HCT116 (cell line): ENCODE results near the gene CDC42EP1. TPM values are rescaled to one million over a fixed set of nuclear protein-coding genes. Genes with fewer than 3 reads are reported as not detected.

Experiments
- ATAC-seq: fragments of 200-7000 bp; cut with Tn5 transposase; 2 replicates; pipeline ENCODE4 v1.9.1; 2020; ENCODE audit warnings: mild to moderate bottlenecking, moderate library complexity
- BruUV-seq: library from RNA; stranded (reverse); fragments of 400-500 nt; replicated peaks from 2 replicates; lab custom pipeline; 2021; lab: Mats Ljungman, UMichigan
- CTCF ChIA-PET: fragments of 300-600 bp; sonication (Branson Sonifier 250); formaldehyde crosslinking; loops from one replicate; lab custom pipeline; 2021; ENCODE audit warnings: antibody characterized with exemption; lab: Charles Lee
- POLR2A ChIA-PET: fragments of 300-600, 350-600 bp; sonication (Branson Sonifier 250); formaldehyde crosslinking; loops from one replicate; lab custom pipeline; 2021; ENCODE audit warnings: antibody characterized with exemption; lab: Charles Lee
- RAD21 ChIA-PET, 2 experiments: fragments of 300-600 bp; sonication (Branson Sonifier 250); formaldehyde crosslinking; loops; one replicate each; lab custom pipeline; 2023; ENCODE audit warnings: low total read pairs in 2 of 2; ENCODE audit not compliant: uncharacterized antibody in 2 of 2, unreplicated experiment in 2 of 2, low non-redundant PET in 1 of 2; lab: Charles Lee
- DNase-seq: peaks from one replicate; pipeline ENCODE4 v3.0.0-alpha.2; 2010; ENCODE audit warnings: low read depth, low spot score
- H2AFZ ChIP-seq: fragments of 200-600 bp; shearing (Covaris generic), sonication (generic); 2 replicates; pipeline ENCODE4 v1.6.1; 2017; ENCODE audit warnings: low read depth, mixed run types, mixed read lengths, antibody characterized with exemption, low read length; ENCODE audit not compliant: poor library complexity, severe bottlenecking
- H3K27ac ChIP-seq: 2 replicates; pipeline ENCODE4 v1.5.1; 2012; ENCODE audit warnings: low read depth, low read length
- H3K27me3 ChIP-seq: fragments of 200-600 bp; sonication (generic); 2 replicates; pipeline ENCODE4 v1.6.1; 2016; ENCODE audit warnings: mixed run types, low read length, mixed read lengths; ENCODE audit not compliant: insufficient read depth
- H3K36me3 ChIP-seq, 2 experiments: fragments of 200-500 bp in 1 of 2; fragments of 200-600 bp in 1 of 2; sonication (Bioruptor generic) in 1 of 2; sonication (generic) in 1 of 2; 2 replicates each; pipeline versions ENCODE4 v1.5.1 to v1.6.1; 2014 to 2016; ENCODE audit warnings: low read length in 2 of 2, inconsistent platforms in 1 of 2, mixed read lengths in 1 of 2, mixed run types in 1 of 2; ENCODE audit not compliant: insufficient read depth in 2 of 2, control insufficient read depth in 1 of 2
- H3K4me1 ChIP-seq, 2 experiments: fragments of 200-600 bp in 1 of 2; sonication (generic) in 1 of 2; 2 replicates each; pipeline versions ENCODE4 v1.5.1 to v1.6.1; 2012 to 2017; ENCODE audit warnings: low read length in 2 of 2, inconsistent platforms in 1 of 2, mild to moderate bottlenecking in 1 of 2, mixed read lengths in 1 of 2, mixed run types in 1 of 2, moderate library complexity in 1 of 2; ENCODE audit not compliant: insufficient read depth in 2 of 2, control insufficient read depth in 1 of 2
- H3K4me2 ChIP-seq: fragments of 200-600 bp; sonication (generic); 2 replicates; pipeline ENCODE4 v1.6.1; 2017; ENCODE audit warnings: mixed run types, low read length, mixed read lengths
- H3K4me3 ChIP-seq, 2 experiments: fragments of 200-600 bp in 1 of 2; sonication (generic) in 1 of 2; replicated peaks in 1 of 2; 2 replicates each; pipeline ENCODE4 v1.5.1; 2011 to 2016; ENCODE audit warnings: low read length in 2 of 2, control low read depth in 1 of 2, low read depth in 1 of 2, mild to moderate bottlenecking in 1 of 2, mixed read lengths in 1 of 2, mixed run types in 1 of 2
- H3K79me2 ChIP-seq: fragments of 200-600 bp; sonication (generic); 2 replicates; pipeline ENCODE4 v1.6.1; 2017; ENCODE audit warnings: mild to moderate bottlenecking, mixed run types, low read length, moderate library complexity, mixed read lengths; ENCODE audit not compliant: insufficient read depth
- H3K9ac ChIP-seq: fragments of 200-600 bp; sonication (generic); 2 replicates; pipeline ENCODE4 v1.6.1; 2016; ENCODE audit warnings: low read length, mixed read lengths
- H3K9me2 ChIP-seq: fragments of 200-600 bp; sonication (generic), shearing (Covaris generic); 2 replicates; pipeline ENCODE4 v1.6.1; 2017; ENCODE audit warnings: mixed run types, mild to moderate bottlenecking, moderate library complexity; ENCODE audit not compliant: insufficient read depth
- H3K9me3 ChIP-seq, 2 experiments: fragments of 200-500 bp in 1 of 2; fragments of 200-600 bp in 1 of 2; sonication (Bioruptor generic) in 1 of 2; sonication (generic) in 1 of 2; 2 replicates each; pipeline ENCODE4 v1.6.1; 2014 to 2017; ENCODE audit warnings: low read length in 2 of 2, mixed read lengths in 2 of 2, inconsistent platforms in 1 of 2, low read depth in 1 of 2, mild to moderate bottlenecking in 1 of 2, mixed run types in 1 of 2, moderate library complexity in 1 of 2; ENCODE audit not compliant: control insufficient read depth in 1 of 2, insufficient read depth in 1 of 2
- H4K20me1 ChIP-seq: fragments of 200-600 bp; sonication (generic), shearing (Covaris generic); 2 replicates; pipeline ENCODE4 v1.6.1; 2017; ENCODE audit warnings: mixed run types, mild to moderate bottlenecking, moderate library complexity; ENCODE audit not compliant: insufficient read depth
- CBX3 ChIP-seq: IDR thresholded peaks from 2 replicates; pipeline ENCODE4 v1.6.1; 2012; ENCODE audit warnings: low read depth
- EZH2phosphoT487 ChIP-seq: fragments of 200-600 bp; IDR thresholded peaks from 2 replicates; pipeline ENCODE4 v1.6.1; 2018; ENCODE audit warnings: antibody characterized with exemption, borderline replicate concordance
- JUND ChIP-seq: IDR thresholded peaks from 2 replicates; pipeline ENCODE4 v1.6.1; 2012
- RAD21 ChIP-seq: IDR thresholded peaks from 2 replicates; pipeline ENCODE4 v1.6.1; 2012; ENCODE audit warnings: low read depth, mild to moderate bottlenecking
- intact Hi-C: fragments of 100-400 bp; cut with micrococcal nuclease; formaldehyde crosslinking; loops from 2 replicates; pipeline ENCODE4 v1.10.0; 2022
- total RNA-seq: library from RNA; stranded (reverse); gene quantifications from one replicate; pipeline ENCODE4 v1.2.1, GENCODE V29; 2021; ENCODE audit not compliant: unreplicated experiment
- TF ChIP-seq, protein P1 (sequence below): IDR thresholded peaks from 2 replicates; pipeline ENCODE4 v1.6.1; 2011; ENCODE audit warnings: mild to moderate bottlenecking, low read length, moderate library complexity; ENCODE audit not compliant: insufficient replicate concordance; ENCODE audit errors: extremely low read depth
- TF ChIP-seq, protein P2 (sequence below): IDR thresholded peaks from 2 replicates; pipeline ENCODE4 v1.6.1; 2012
- TF ChIP-seq, protein P3 (sequence below), 3 experiments: fragments of 200-600 bp in 1 of 3; sonication (generic) in 1 of 3; IDR thresholded peaks in 2 of 3; conservative IDR thresholded peaks in 1 of 3; 2 replicates each; pipeline ENCODE4 v1.5.1; 2012 to 2017; ENCODE audit warnings: low read depth in 2 of 3, low read length in 2 of 3, antibody characterized with exemption in 1 of 3, borderline replicate concordance in 1 of 3, control low read depth in 1 of 3, mild to moderate bottlenecking in 1 of 3, mixed read lengths in 1 of 3, mixed run types in 1 of 3, moderate library complexity in 1 of 3; ENCODE audit not compliant: insufficient read depth in 1 of 3

Gene CDC42EP1
- total RNA-seq, 1 experiment from 2014 or later: 160 TPM

DNA sequence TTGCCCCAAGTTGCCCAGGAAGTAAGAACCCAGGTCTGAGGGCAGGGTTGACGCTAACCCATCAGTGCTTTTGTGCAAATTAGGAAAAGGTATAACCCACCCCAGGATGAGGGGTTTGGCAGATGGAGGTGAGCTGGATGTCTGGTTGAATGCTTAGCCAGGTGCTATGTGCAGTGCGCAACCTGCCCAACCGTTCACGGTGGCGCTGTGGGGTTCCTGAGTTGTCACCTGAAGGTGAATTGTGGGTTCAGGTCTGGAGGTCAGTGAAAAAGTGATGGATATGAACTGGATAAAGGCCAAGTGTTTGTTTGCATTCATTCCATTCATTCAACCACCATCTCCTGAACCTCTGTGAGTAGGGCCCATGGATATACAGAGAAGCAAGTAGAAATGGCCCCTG lies 34.0 kb downstream of the CDC42EP1 start:
- DNase-seq (no peak), ATAC-seq (peak; percentile 70)
- Histone ChIP-seq H2AFZ (no peak overlapping the region), H3K79me2 (no peaks in the 10 kb centered on the region), H3K9me3 (no peaks in the 10 kb centered on the region), H4K20me1 (no peaks in the 10 kb centered on the region), H3K27ac (no peak overlapping the region), H3K4me2 (no peak overlapping the region), H3K9ac (no peak overlapping the region), H3K4me1 (peaks cover 4 to 22% of the 10 kb centered on the region in 2 experiments; a peak in 3 of 4 replicates), H3K36me3 (no peaks in the 10 kb centered on the region), H3K27me3 (no peaks in the 10 kb centered on the region)
- RAD21 ChIA-PET: no interaction called here
- CTCF ChIA-PET: interaction anchor here (1.0 to 3.3 kb wide), 3 partner anchors 13 to 122 kb away, joined by 3 to 74 read pairs (median 4); partner anchors contain the start of gene GGA1
- intact Hi-C loops: no loop called here
- POLR2A ChIA-PET: interaction anchor here (0.8 kb wide), 1 partner anchor 15 kb away, joined by 3 read pairs; the partner anchor contains the start of gene GGA1
- TF ChIP-seq EZH2phosphoT487 (no peak), JUND (no peak), CBX3 (no peak), RAD21 (peak; percentile 34; the same call in 1 of the 2 replicates)
- TF ChIP-seq, protein P1, sequence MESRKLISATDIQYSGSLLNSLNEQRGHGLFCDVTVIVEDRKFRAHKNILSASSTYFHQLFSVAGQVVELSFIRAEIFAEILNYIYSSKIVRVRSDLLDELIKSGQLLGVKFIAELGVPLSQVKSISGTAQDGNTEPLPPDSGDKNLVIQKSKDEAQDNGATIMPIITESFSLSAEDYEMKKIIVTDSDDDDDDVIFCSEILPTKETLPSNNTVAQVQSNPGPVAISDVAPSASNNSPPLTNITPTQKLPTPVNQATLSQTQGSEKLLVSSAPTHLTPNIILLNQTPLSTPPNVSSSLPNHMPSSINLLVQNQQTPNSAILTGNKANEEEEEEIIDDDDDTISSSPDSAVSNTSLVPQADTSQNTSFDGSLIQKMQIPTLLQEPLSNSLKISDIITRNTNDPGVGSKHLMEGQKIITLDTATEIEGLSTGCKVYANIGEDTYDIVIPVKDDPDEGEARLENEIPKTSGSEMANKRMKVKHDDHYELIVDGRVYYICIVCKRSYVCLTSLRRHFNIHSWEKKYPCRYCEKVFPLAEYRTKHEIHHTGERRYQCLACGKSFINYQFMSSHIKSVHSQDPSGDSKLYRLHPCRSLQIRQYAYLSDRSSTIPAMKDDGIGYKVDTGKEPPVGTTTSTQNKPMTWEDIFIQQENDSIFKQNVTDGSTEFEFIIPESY: no peak
- TF ChIP-seq, protein P2, sequence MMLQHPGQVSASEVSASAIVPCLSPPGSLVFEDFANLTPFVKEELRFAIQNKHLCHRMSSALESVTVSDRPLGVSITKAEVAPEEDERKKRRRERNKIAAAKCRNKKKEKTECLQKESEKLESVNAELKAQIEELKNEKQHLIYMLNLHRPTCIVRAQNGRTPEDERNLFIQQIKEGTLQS: no peak
- TF ChIP-seq, protein P3, sequence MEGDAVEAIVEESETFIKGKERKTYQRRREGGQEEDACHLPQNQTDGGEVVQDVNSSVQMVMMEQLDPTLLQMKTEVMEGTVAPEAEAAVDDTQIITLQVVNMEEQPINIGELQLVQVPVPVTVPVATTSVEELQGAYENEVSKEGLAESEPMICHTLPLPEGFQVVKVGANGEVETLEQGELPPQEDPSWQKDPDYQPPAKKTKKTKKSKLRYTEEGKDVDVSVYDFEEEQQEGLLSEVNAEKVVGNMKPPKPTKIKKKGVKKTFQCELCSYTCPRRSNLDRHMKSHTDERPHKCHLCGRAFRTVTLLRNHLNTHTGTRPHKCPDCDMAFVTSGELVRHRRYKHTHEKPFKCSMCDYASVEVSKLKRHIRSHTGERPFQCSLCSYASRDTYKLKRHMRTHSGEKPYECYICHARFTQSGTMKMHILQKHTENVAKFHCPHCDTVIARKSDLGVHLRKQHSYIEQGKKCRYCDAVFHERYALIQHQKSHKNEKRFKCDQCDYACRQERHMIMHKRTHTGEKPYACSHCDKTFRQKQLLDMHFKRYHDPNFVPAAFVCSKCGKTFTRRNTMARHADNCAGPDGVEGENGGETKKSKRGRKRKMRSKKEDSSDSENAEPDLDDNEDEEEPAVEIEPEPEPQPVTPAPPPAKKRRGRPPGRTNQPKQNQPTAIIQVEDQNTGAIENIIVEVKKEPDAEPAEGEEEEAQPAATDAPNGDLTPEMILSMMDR (IDR thresholded peaks at IDR 0.05 in 2 of 3, conservative IDR thresholded peaks at IDR 0.05 in 1 of 3; ENCODE audit: borderline replicate concordance in 1 of 3, insufficient read depth in 1 of 3, low read depth in 2 of 3, low read length in 2 of 3): peak; percentile 35 to 68 (median 63); a peak in 5 of 6 replicates
- TF ChIP-seq, all 23 proteins: peak for 2
- H3K9me2 ChIP-seq: no peaks in the 10 kb centered on the region
- no TSS peak for BruUV-seq
- no peak overlapping the region for H3K4me3 ChIP-seq
